LNCAP (cell line): ENCODE measurements around the gene SYNJ2BP.

ENCODE experiments used
- CTCF ChIP-seq: fragments of 450-650 bp; IDR thresholded peaks from 2 replicates; pipeline ENCODE4 v1.5.1; 2017; ENCODE audit warnings: mild to moderate bottlenecking

SYNJ2BP gene

GRCh38 chr14:70398280-70398679, 18.6 kb downstream of the SYNJ2BP start:
- TF ChIP-seq CTCF, result no peak

DNA sequence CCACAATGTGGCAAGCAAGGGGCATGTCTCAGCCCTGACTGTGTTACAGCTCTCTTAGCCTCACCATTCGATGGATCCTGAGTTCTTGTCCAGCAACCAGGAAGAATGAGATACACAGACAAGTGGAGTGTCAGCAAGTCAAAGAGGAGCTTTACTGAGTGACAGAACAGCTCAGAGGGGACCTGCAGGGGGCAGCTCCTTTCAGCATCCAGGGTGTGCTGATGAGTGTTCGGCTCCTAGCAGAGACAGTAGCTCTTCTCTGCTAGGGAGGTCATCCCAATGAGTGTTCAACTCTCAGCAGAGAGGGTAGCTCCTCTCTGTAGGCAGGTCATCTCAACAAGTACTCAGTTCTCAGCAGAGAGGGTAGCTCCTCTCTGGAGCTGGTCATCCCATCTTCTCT, 19.1 kb downstream of the SYNJ2BP start:
- no peak for TF ChIP-seq CTCF

DNA sequence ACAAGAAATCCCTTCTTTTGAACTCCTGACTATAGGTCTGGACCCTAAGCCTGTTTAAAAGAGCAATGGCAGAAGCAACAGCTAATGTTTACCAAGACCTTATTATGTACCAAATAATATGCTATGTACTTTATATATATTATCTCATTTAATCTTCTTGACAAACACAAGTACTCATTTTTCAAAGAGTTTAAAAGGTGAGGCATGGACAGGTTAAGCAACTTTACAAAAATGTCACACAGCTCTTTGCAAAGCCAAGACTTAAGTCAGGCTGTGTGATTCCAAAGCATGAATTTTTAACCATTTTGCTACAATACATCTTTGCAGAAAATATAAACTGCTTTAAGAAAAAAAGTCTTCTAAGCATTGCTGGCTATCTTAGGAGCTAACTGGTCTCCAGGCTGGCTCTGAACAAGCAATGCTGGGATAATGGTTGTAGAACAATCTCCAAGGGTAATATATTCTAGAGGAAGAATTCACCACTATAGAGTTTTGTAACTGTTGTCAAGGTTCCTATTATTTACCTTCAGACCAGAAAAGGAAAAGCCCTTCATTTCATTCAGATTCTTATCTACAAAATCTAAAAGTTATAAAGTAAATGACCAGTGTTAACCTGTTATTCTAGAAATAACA, 22.1 kb downstream of the SYNJ2BP start:
- TF ChIP-seq CTCF, result no peak

- no peak for TF ChIP-seq CTCF
Observed at GRCh38 chr14:70392676-70393075, 24.2 kb downstream of the SYNJ2BP start.

GRCh38 chr14:70391493-70392391, 25.1 kb downstream of the SYNJ2BP start:
- no peak for TF ChIP-seq CTCF

GRCh38 chr14:70382536-70382935, 34.4 kb downstream of the SYNJ2BP start:
- TF ChIP-seq CTCF, result no peak

DNA sequence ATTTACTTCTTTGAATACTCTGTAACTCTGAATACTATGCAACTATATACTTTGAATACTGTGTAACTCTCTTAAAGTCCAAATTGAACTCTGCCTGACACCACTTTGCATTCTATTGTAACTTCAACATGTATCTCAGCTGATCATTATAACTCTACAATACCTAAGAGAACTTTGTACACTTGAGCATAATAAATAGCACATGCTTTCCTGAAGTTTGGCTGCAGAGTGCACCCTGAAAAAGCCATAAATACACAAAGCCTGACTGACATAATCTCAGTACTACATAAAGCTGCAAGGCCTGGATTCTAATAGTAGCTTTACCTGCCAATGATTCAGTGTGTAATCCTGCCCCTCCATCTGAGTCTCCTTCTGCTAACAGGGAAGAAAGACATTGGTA, 36.1 kb downstream of the SYNJ2BP start:
- TF ChIP-seq CTCF, result no peak
